ENCODE data around the gene SIPA1L3.

The SIPA1L3 gene

GRCh38 chr19:38059897-38060296, 152.9 kb downstream of the SIPA1L3 start:
- peaks cover 18% of the 10 kb centered on the region for H3K4me1 ChIP-seq (ENCODE audit: control insufficient read depth, insufficient read depth, low read length)
- H3K36me3 ChIP-seq (ENCODE audit: control insufficient read depth in 2 of 2, insufficient read depth in 1 of 2, low read length in 2 of 2), result peaks cover 0 to 3% of the 10 kb centered on the region in 2 experiments; a peak in 1 of 3 replicates
- POLR2A ChIA-PET, result no interaction called here
- TF ChIP-seq ZFHX2 (tag by site-specific recombination; conservative IDR thresholded peaks at IDR 0.05) (peak; percentile 25; the same call in 1 of the 2 replicates), ZNF37A (tag by site-specific recombination; IDR thresholded peaks at IDR 0.05) (no peak)
- H3K27ac ChIP-seq (ENCODE audit: extremely low read depth, low read depth, low read length), result no peak overlapping the region
- H3K4me3 ChIP-seq (ENCODE audit: low read depth, low read length), result no peak overlapping the region
- H3K9me3 ChIP-seq (ENCODE audit: control insufficient read depth, insufficient read depth, low read depth, low read length), result no peaks in the 10 kb centered on the region
- CTCF ChIA-PET, result interaction anchor here (0.6 to 0.8 kb wide), 5 partner anchors 17 to 1158 kb away, joined by 3 to 4 read pairs (median 3); no protein-coding TSS in a partner anchor

- TF ChIP-seq WT1 (tag by site-specific recombination; IDR thresholded peaks at IDR 0.05), result no peak
- TF ChIP-seq ZNF658 (tag by site-specific recombination; IDR thresholded peaks at IDR 0.05), result no peak
- TF ChIP-seq ZNF132 (tag by site-specific recombination; IDR thresholded peaks at IDR 0.05; ENCODE audit: borderline replicate concordance), result no peak
- TF ChIP-seq, protein P1, sequence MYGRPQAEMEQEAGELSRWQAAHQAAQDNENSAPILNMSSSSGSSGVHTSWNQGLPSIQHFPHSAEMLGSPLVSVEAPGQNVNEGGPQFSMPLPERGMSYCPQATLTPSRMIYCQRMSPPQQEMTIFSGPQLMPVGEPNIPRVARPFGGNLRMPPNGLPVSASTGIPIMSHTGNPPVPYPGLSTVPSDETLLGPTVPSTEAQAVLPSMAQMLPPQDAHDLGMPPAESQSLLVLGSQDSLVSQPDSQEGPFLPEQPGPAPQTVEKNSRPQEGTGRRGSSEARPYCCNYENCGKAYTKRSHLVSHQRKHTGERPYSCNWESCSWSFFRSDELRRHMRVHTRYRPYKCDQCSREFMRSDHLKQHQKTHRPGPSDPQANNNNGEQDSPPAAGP (tag by site-specific recombination; IDR thresholded peaks at IDR 0.05), result no peak
- no peak for TF ChIP-seq ZNF114 (tag by site-specific recombination; IDR thresholded peaks at IDR 0.05)
- H3K4me3 ChIP-seq (ENCODE audit: low read depth, low read length), result no peak overlapping the region
- H3K36me3 ChIP-seq (ENCODE audit: control insufficient read depth in 2 of 2, insufficient read depth in 1 of 2, low read length in 2 of 2), result peaks cover 0 to 3% of the 10 kb centered on the region in 2 experiments; a peak in 1 of 3 replicates
- ChIA-PET CTCF (interaction anchor here (0.6 to 0.7 kb wide), 3 partner anchors 17 to 1158 kb away, joined by 3 to 4 read pairs (median 3); no protein-coding TSS in a partner anchor), POLR2A (no interaction called here)
- no peak overlapping the region for H3K27ac ChIP-seq (ENCODE audit: extremely low read depth, low read depth, low read length)
- peaks cover 14% of the 10 kb centered on the region for H3K4me1 ChIP-seq (ENCODE audit: control insufficient read depth, insufficient read depth, low read length)
- no peaks in the 10 kb centered on the region for H3K9me3 ChIP-seq (ENCODE audit: control insufficient read depth, insufficient read depth, low read depth, low read length)
These were observed 153.3 kb downstream of the SIPA1L3 start for GRCh38 chr19:38060331-38060730.

- H3K4me3 ChIP-seq (ENCODE audit: low read depth, low read length), result no peak overlapping the region
- H3K4me1 ChIP-seq (ENCODE audit: control insufficient read depth, insufficient read depth, low read length), result peaks cover 4% of the 10 kb centered on the region
- no peak overlapping the region for H3K27ac ChIP-seq (ENCODE audit: extremely low read depth, low read depth, low read length)
- ChIA-PET POLR2A (no interaction called here), CTCF (interaction anchor here (0.6 to 0.7 kb wide), 3 partner anchors 12 to 454 kb away, joined by 3 to 5 read pairs (median 3); no protein-coding TSS in a partner anchor)
- peaks cover 0 to 3% of the 10 kb centered on the region in 2 experiments; a peak in 1 of 3 replicates for H3K36me3 ChIP-seq (ENCODE audit: control insufficient read depth in 2 of 2, insufficient read depth in 1 of 2, low read length in 2 of 2)
- H3K9me3 ChIP-seq (ENCODE audit: control insufficient read depth, insufficient read depth, low read depth, low read length), result no peaks in the 10 kb centered on the region
- TF ChIP-seq, protein P2, sequence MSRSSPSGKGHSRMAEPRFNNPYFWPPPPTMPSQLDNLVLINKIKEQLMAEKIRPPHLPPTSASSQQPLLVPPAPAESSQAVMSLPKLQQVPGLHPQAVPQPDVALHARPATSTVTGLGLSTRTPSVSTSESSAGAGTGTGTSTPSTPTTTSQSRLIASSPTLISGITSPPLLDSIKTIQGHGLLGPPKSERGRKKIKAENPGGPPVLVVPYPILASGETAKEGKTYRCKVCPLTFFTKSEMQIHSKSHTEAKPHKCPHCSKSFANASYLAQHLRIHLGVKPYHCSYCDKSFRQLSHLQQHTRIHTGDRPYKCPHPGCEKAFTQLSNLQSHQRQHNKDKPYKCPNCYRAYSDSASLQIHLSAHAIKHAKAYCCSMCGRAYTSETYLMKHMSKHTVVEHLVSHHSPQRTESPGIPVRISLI (tag by site-specific recombination; IDR thresholded peaks at IDR 0.05), result no peak
- TF ChIP-seq ZNF23 (tag by site-specific recombination; IDR thresholded peaks at IDR 0.05; ENCODE audit: borderline replicate concordance), result 0 out of 2 replicates have a peak, but pooled peaks have one; percentile 15
These were observed 154.3 kb downstream of the SIPA1L3 start for GRCh38 chr19:38061294-38061693.

- Histone ChIP-seq H3K4me3 (ENCODE audit: low read depth, low read length) (no peak overlapping the region), H3K9me3 (ENCODE audit: control insufficient read depth, insufficient read depth, low read depth, low read length) (no peaks in the 10 kb centered on the region), H3K27ac (ENCODE audit: extremely low read depth, low read depth, low read length) (peak overlapping the region; percentile 41), H3K4me1 (ENCODE audit: control insufficient read depth, insufficient read depth, low read length) (no peaks in the 10 kb centered on the region; the same call in none of the 2 replicates), H3K36me3 (ENCODE audit: control insufficient read depth in 2 of 2, insufficient read depth in 1 of 2, low read length in 2 of 2) (peaks cover 0 to 6% of the 10 kb centered on the region in 2 experiments; a peak in 1 of 3 replicates)
- ChIA-PET CTCF (interaction anchor here (0.6 kb wide), 2 partner anchors 8 to 21 kb away, joined by 3 read pairs; no protein-coding TSS in a partner anchor), POLR2A (interaction anchor here (0.6 kb wide), 1 partner anchor 24 kb away, joined by 3 read pairs; no protein-coding TSS in a partner anchor)
- peak; percentile 68 for TF ChIP-seq GLIS2 (tag by site-specific recombination; IDR thresholded peaks at IDR 0.05)
- peak; percentile 7; the same call in 1 of the 2 replicates for TF ChIP-seq SP2 (tag by site-specific recombination; IDR thresholded peaks at IDR 0.05)
- TF ChIP-seq SP7 (tag by site-specific recombination; IDR thresholded peaks at IDR 0.05), result peak; percentile 42; the same call in 1 of the 2 replicates
- no peak for TF ChIP-seq ZNF571 (tag by site-specific recombination; IDR thresholded peaks at IDR 0.05)
- peak; percentile 93 for TF ChIP-seq ZFP69B (tag by site-specific recombination; IDR thresholded peaks at IDR 0.05)
- no peak for TF ChIP-seq AEBP2 (tag by site-specific recombination; IDR thresholded peaks at IDR 0.05; ENCODE audit: borderline replicate concordance)
- no peak for TF ChIP-seq SCRT1 (tag by site-specific recombination; IDR thresholded peaks at IDR 0.05; ENCODE audit: borderline replicate concordance)
- TF ChIP-seq ZNF692 (tag by site-specific recombination; IDR thresholded peaks at IDR 0.05), result peak; percentile 95
- peak; percentile 70; the same call in 1 of the 2 replicates for TF ChIP-seq ZNF600 (tag by site-specific recombination; IDR thresholded peaks at IDR 0.05)
- TF ChIP-seq ZNF423 (tag by site-specific recombination; IDR thresholded peaks at IDR 0.05), result 0 out of 2 replicates have a peak, but pooled peaks have one; percentile 22
These were observed 156.2 kb downstream of the SIPA1L3 start for GRCh38 chr19:38062959-38063761.
